GM19455 (cell line): ENCODE results near the gene ZBTB40.

ENCODE experiments used
- ATAC-seq: cut with Tn5 transposase; IDR thresholded peaks from one replicate; pipeline ENCODE4 v1.9.1; 2021; ENCODE audit not compliant: unreplicated experiment

The ZBTB40 gene, protein sequence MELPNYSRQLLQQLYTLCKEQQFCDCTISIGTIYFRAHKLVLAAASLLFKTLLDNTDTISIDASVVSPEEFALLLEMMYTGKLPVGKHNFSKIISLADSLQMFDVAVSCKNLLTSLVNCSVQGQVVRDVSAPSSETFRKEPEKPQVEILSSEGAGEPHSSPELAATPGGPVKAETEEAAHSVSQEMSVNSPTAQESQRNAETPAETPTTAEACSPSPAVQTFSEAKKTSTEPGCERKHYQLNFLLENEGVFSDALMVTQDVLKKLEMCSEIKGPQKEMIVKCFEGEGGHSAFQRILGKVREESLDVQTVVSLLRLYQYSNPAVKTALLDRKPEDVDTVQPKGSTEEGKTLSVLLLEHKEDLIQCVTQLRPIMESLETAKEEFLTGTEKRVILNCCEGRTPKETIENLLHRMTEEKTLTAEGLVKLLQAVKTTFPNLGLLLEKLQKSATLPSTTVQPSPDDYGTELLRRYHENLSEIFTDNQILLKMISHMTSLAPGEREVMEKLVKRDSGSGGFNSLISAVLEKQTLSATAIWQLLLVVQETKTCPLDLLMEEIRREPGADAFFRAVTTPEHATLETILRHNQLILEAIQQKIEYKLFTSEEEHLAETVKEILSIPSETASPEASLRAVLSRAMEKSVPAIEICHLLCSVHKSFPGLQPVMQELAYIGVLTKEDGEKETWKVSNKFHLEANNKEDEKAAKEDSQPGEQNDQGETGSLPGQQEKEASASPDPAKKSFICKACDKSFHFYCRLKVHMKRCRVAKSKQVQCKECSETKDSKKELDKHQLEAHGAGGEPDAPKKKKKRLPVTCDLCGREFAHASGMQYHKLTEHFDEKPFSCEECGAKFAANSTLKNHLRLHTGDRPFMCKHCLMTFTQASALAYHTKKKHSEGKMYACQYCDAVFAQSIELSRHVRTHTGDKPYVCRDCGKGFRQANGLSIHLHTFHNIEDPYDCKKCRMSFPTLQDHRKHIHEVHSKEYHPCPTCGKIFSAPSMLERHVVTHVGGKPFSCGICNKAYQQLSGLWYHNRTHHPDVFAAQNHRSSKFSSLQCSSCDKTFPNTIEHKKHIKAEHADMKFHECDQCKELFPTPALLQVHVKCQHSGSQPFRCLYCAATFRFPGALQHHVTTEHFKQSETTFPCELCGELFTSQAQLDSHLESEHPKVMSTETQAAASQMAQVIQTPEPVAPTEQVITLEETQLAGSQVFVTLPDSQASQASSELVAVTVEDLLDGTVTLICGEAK

DNA sequence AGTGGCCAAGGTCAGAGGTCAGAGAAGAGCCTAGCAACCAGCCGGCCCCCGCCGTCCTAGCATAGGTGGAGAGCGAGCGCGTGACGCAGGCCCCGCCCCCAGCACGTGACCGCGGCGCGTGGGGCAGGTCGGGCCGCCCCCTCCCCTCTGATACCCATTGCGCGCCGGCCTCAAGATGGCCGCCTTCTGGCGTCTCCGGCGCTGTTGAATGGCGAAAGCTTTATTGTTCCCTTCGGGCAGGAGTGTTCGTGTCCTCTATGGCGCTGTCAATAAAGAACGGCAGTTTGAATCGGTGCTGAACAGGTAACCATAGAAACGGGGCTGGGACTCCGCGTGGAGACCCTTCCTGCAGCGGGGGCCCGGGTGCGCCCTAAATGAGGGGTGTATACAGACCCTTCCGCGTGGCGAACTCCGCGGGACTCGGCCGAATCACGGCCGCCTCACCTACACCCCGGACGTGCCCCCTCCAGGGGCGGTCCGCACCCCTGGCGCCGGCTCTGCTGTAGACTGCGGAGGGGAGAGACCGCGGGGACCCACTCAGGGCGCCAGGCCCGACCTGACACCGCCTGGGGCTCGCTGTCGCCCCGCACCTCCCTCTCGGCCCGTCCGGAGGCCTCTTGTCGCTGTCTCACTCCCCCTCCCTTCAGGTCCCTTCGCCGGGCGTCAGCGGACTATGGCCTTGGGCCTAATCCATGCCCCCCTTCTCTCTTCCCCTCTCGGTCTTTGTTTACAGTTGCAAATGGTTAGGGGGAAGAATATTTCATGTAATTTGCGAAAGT, at the start of gene ZBTB40:
ZBTB40 (plus strand) TSS at position 150 of the 779 bp plus-strand sequence. CDS start 38,098 bp downstream, outside the sequence.
- peak; percentile 81 for ATAC-seq

- no peak for ATAC-seq
These were observed 49.1 kb upstream of the ZBTB40 start for GRCh38 chr1:22402356-22403053.

DNA sequence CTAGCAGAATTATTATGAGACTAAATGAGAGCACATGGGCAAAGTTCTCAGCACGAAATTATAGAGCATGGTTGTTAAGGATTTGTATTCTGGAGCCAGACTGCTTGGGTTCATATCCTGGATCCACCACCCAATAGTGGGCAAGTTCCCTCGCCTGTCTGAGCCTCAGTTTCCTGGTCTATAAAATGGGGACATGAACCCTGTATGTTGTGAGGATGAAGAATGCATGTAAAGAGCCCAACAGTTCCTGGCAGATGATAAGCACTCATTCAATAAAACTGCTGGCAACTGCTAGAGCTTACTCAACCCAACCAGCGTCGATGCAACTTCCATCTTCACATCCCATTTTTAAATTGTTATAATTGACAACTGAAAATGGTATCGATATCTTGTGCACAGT, 47.2 kb upstream of the ZBTB40 start:
- ATAC-seq: no peak

- ATAC-seq: no peak
These were observed 44.7 kb upstream of the ZBTB40 start for GRCh38 chr1:22406722-22407495.

DNA sequence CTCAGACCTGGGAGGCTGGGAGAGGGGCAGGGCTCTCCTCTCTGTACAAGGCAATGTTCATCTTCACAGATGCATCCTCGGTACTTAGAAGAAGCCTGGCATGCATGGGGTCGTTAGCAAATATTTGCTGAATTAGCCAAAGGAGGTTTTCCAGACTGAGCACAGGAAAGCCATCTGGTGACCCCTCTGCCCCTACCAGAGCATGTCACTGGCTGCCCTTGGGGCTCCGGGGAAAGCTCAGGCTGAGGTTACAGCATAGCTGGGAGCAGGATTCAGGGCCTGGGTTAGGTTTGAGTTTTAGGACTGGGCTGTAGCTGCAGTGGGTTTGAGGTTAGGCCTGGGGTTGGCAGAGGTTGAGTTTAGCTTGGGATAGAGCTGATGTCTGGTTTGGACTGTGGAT, 43.4 kb upstream of the ZBTB40 start:
- no peak for ATAC-seq

- ATAC-seq: no peak
These were observed 41.2 kb upstream of the ZBTB40 start for GRCh38 chr1:22410401-22410800.

DNA sequence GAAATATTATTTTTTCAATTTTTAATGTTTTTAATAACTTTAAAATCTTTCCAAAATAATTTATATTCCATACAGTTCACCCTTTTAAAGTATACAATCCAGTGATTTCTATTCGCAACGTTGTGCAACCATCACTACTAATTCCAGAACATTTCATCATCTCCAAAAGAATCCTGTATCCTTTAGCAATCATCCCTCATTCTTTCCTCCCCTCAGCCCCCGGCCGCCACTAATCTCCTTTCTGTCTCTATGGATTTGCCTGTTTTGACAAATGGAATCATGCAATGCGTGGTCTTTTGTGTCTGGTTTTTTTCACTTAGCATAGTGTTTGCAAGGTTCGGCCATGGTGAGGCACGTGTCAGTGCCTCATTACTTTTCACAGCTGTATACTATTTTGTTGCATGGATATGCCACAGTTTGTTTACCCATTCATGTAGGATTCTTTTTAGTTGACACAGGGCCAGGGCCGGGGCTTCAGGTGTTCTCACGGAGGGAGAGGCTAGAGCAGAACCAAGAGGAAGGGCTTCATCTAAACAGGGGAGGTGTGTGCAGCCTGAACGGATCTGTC, 40.6 kb upstream of the ZBTB40 start:
- no peak for ATAC-seq

GRCh38 chr1:22411589-22411988, 40.1 kb upstream of the ZBTB40 start:
- no peak for ATAC-seq

DNA sequence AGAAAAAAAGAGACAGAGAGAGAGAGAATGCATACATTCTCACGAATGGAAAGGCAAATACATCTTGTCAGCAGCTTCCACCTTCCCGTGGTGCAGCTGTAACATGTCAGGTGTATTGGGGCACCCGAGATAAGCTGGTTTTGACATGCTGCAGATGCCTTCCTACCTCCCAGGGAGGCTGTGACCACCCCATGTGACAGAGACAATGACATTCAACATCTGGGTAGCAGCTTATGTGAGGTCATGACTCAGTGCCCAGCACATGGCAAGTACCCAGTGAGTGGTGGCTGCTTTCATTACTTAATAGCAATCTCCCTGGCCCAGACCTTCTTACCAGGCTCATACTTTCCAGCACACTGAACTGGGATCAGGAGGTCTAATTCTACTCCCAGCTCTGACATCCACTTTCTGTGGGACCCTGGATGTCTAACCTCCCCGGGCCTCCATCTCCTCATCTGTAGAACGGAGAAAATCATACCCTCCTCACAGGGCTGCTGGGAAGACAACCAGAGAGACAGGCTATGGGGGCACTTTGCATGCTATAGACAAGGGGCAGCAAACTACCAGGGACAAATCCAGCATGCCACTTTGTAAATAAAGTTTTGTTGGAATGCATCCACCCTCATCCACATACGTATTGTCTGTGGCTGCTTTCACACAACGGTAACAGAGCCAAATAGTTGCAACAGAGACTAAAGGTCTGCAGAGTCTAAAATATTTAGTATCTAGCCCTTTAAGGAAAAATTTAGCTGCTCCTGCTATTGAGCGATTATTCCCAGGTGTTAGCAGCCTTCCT, 38.5 kb upstream of the ZBTB40 start:
- ATAC-seq: no peak

GRCh38 chr1:22413799-22414198, 37.9 kb upstream of the ZBTB40 start:
- no peak for ATAC-seq

GRCh38 chr1:22414244-22414751, 37.4 kb upstream of the ZBTB40 start:
- ATAC-seq: no peak

GRCh38 chr1:22415489-22415888, 36.2 kb upstream of the ZBTB40 start:
- ATAC-seq: no peak

DNA sequence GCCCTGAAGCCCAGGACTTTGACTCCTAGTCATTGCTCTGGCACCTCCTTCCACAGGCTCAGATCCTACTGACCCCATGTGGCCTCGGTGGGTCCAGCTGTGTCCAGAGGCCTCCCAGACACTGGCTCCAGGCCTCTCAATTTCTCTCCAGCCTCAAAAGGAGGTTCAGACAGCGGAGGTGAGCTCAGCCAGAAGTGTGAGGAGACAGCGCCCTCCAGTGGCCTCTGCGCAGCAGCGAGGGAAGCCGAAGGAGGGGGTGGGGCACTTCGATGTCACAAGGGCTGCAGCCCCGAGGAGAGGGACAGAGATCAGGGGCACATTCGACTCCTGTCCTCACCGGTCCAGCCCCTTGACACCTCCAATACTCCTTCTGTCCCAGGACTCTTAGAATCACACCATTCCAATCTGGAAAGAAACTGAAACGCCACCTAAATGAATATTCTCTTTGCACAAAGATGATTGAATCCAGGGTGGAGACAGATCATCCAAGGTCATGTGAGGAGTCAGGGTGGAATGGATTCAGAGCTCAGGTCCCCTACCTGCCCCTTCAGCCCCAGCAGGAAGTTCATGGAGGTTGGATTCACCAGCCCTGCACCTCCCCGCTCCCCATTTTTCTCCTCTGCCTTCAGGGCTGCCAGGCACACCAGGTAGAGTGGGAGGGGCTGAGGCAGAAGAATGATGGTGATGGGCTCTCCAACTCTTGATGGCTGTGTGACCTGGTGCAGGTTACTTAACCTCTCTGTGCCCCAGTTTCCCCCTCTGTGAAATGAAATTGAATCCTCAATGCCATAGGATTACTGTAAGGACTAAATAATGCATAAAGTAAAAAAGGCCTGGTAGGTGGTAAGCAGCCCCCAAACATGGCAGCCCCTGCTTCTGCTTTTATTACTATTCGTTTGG, 34.8 kb upstream of the ZBTB40 start:
- ATAC-seq: no peak

DNA sequence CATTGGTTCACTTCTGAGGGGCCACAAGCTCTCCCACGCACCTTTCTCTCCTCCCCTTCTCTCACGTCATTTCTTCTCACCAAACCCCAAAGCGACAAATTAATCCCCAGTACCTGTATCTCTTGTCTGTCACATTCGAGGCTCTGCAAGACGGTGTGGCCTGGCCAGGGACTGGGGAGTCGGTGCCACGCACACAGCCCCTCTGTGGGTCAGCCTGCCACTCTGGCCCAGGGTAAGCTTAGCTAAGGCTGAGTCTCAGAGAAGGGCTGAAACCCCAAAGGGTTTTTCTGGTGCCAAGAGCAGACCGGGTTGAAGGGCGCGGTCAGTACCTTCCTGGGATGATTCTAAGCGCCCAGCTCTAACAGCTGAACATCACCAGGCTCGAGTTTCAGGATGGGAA, 34.2 kb upstream of the ZBTB40 start:
- ATAC-seq: no peak

- ATAC-seq: no peak
These were observed 33.3 kb upstream of the ZBTB40 start for GRCh38 chr1:22418312-22418711.

GRCh38 chr1:22418933-22419382, 32.7 kb upstream of the ZBTB40 start:
- no peak for ATAC-seq
